Upper lobe of right lung (tissue), 1 donor: ENCODE results near the gene KRTAP3-2. TPM values are rescaled to one million over a fixed set of nuclear protein-coding genes. Genes with fewer than 3 reads are reported as not detected.

Experiments
- ATAC-seq: fragments of 200-7000 bp; cut with Tn5 transposase; one replicate; pipeline ENCODE4 v1.9.1; 2020; ENCODE audit warnings: mild to moderate bottlenecking, moderate library complexity
- DNase-seq: peaks from one replicate; pipeline ENCODE4 v3.0.0-alpha.2; 2020
- H3K27ac ChIP-seq: fragments of 200-600 bp; one replicate; pipeline ENCODE4 v1.8.0; 2022
- H3K27me3 ChIP-seq: fragments of 200-600 bp; one replicate; pipeline ENCODE4 v1.8.0; 2022; ENCODE audit warnings: mild to moderate bottlenecking
- H3K36me3 ChIP-seq: fragments of 200-600 bp; one replicate; pipeline ENCODE4 v1.8.0; 2022
- H3K4me1 ChIP-seq: fragments of 200-600 bp; one replicate; pipeline ENCODE4 v1.8.0; 2022
- H3K4me3 ChIP-seq: fragments of 200-600 bp; one replicate; pipeline ENCODE4 v1.8.0; 2022; ENCODE audit warnings: mild to moderate bottlenecking
- H3K9me3 ChIP-seq: fragments of 200-600 bp; one replicate; pipeline ENCODE4 v1.8.0; 2022
- CTCF ChIP-seq: fragments of 200-600 bp; IDR thresholded peaks from one replicate; pipeline ENCODE4 v1.8.0; 2022; ENCODE audit warnings: antibody characterized with exemption
- intact Hi-C: fragments of 100-400 bp; cut with DNase I; formaldehyde crosslinking; loops from one replicate; pipeline ENCODE4 v1.11.0; 2022
- total RNA-seq: library from RNA; stranded (reverse); fragmentation: NEBNext Ultra II Directional; extraction: Animal tissue kit (Norgen Biotek cat#: 25700); gene quantifications from one replicate; pipeline ENCODE4 v1.2.1, GENCODE V29; 2021
- donor health status: DM: no; HTN: yes; CAD: no; lungs with severe emphysema.

The KRTAP3-2 gene
- total RNA-seq, 1 donor from 2014 or later: not detected

- Histone ChIP-seq H3K27me3 (peaks cover 19% of the 10 kb centered on the region), H3K4me3 (no peak overlapping the region), H3K36me3 (no peaks in the 10 kb centered on the region), H3K9me3 (no peaks in the 10 kb centered on the region), H3K4me1 (no peaks in the 10 kb centered on the region), H3K27ac (no peak overlapping the region)
- ATAC-seq (no peak), DNase-seq (no peak)
- no peak for TF ChIP-seq CTCF
- intact Hi-C loops: no loop called here
Measured at GRCh38 chr17:40951011-40951622, 48.6 kb downstream of the KRTAP3-2 start.

DNA sequence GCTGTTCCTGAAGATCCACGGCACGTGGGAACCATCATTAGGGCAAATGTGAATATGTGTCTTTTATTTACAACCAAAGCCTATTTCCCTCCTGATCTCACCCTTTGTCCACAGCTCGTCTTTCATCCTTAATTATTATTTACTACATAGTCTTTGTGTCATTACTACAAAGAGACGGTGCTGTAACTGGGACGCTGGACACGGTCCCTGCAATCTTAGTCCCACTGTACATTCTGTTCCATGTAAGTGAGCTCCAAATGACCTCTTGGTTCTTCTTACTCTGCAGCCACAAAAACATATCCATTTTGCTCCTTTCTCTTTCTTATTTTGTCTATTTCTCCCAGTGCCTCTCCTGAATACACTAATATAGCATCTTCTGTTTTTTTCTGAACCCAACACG, 49.5 kb downstream of the KRTAP3-2 start:
- H3K36me3 ChIP-seq: no peaks in the 10 kb centered on the region
- no peak for ATAC-seq
- no peak for TF ChIP-seq CTCF
- H3K9me3 ChIP-seq: no peaks in the 10 kb centered on the region
- no peaks in the 10 kb centered on the region for H3K4me1 ChIP-seq
- peaks cover 19% of the 10 kb centered on the region for H3K27me3 ChIP-seq
- H3K27ac ChIP-seq: no peak overlapping the region
- H3K4me3 ChIP-seq: no peak overlapping the region
- intact Hi-C loops: no loop called here
- DNase-seq: no peak

DNA sequence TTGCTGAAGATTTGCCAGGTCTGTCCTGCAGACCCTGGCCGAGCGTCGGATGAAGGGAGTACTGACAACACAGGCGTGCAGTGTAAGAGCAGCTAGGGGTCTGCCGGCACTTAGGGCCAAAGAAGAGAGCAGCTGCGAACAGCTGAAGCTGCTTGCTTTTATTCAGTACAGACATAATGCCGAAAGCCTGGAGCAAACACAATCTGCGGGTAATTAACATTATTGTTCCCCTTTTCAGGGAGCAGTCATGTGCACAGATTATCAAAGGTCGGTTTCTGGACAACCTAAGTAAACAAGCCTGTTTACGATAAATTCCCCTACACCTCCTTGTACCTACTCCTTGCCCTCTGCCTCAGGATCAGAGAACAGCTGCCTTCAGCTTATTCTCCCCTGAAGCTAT, 50.3 kb downstream of the KRTAP3-2 start:
- intact Hi-C loops: no loop called here

More for the DNA sequence above, 50.3 kb downstream of the KRTAP3-2 start:
- no peak for TF ChIP-seq CTCF
- Histone ChIP-seq H3K27ac (no peak overlapping the region), H3K36me3 (no peaks in the 10 kb centered on the region), H3K27me3 (peaks cover 19% of the 10 kb centered on the region), H3K9me3 (no peaks in the 10 kb centered on the region), H3K4me3 (no peak overlapping the region), H3K4me1 (no peaks in the 10 kb centered on the region)
- ATAC-seq (no peak), DNase-seq (no peak)

Other genes starting within 250 kb of the KRTAP3-2 start
- gene KRT25, start 244.6 kb downstream of the KRTAP3-2 start, total RNA-seq: not detected
- gene KRT26, start 227.7 kb downstream of the KRTAP3-2 start, total RNA-seq: not detected
- 0.55 TPM for gene KRT27, start 217.4 kb downstream of the KRTAP3-2 start, total RNA-seq
- gene KRT28, start 199.9 kb downstream of the KRTAP3-2 start, total RNA-seq: not detected
- gene KRT10, start 177.3 kb downstream of the KRTAP3-2 start, total RNA-seq: 36.8 TPM
- gene KRT12, start 132.7 kb downstream of the KRTAP3-2 start, total RNA-seq: not detected
- not detected for gene KRT20, start 114.7 kb downstream of the KRTAP3-2 start, total RNA-seq
- 1.1 TPM for gene KRT23, start 62.3 kb downstream of the KRTAP3-2 start, total RNA-seq
- 0.35 TPM for gene KRT39, start 33.0 kb downstream of the KRTAP3-2 start, total RNA-seq
- not detected for gene KRT40, start 15.6 kb downstream of the KRTAP3-2 start, total RNA-seq
- gene KRTAP3-3, start 5.7 kb downstream of the KRTAP3-2 start, total RNA-seq: not detected
- not detected for gene KRTAP3-1, start 9.2 kb upstream of the KRTAP3-2 start, total RNA-seq
- gene KRTAP1-5, start 27.3 kb upstream of the KRTAP3-2 start, total RNA-seq: not detected
- not detected for gene KRTAP1-4, start 30.3 kb upstream of the KRTAP3-2 start, total RNA-seq
- gene KRTAP1-3, start 35.0 kb upstream of the KRTAP3-2 start, total RNA-seq: not detected
- gene KRTAP1-1, start 41.5 kb upstream of the KRTAP3-2 start, total RNA-seq: not detected
- gene KRTAP2-1, start 47.4 kb upstream of the KRTAP3-2 start, total RNA-seq: not detected
- gene KRTAP2-2, start 55.3 kb upstream of the KRTAP3-2 start, total RNA-seq: not detected
- not detected for gene KRTAP2-3, start 60.2 kb upstream of the KRTAP3-2 start, total RNA-seq
- gene KRTAP2-4, start 66.0 kb upstream of the KRTAP3-2 start, total RNA-seq: not detected
- gene KRTAP4-7, start 84.2 kb upstream of the KRTAP3-2 start, total RNA-seq: not detected
- gene KRTAP4-8, start 98.2 kb upstream of the KRTAP3-2 start, total RNA-seq: not detected
- gene KRTAP4-16, start 102.3 kb upstream of the KRTAP3-2 start, total RNA-seq: not detected
- not detected for gene KRTAP4-9, start 105.5 kb upstream of the KRTAP3-2 start, total RNA-seq
- not detected for gene KRTAP4-11, start 118.5 kb upstream of the KRTAP3-2 start, total RNA-seq
- gene KRTAP4-12, start 124.3 kb upstream of the KRTAP3-2 start, total RNA-seq: not detected
- gene KRTAP4-6, start 140.6 kb upstream of the KRTAP3-2 start, total RNA-seq: not detected
- gene KRTAP4-5, start 149.9 kb upstream of the KRTAP3-2 start, total RNA-seq: not detected
- not detected for gene KRTAP4-4, start 160.8 kb upstream of the KRTAP3-2 start, total RNA-seq
- gene KRTAP4-3, start 168.3 kb upstream of the KRTAP3-2 start, total RNA-seq: not detected
- not detected for gene KRTAP4-2, start 178.3 kb upstream of the KRTAP3-2 start, total RNA-seq
- gene KRTAP4-1, start 185.0 kb upstream of the KRTAP3-2 start, total RNA-seq: not detected
- not detected for gene KRTAP9-1, start 190.0 kb upstream of the KRTAP3-2 start, total RNA-seq
- gene KRTAP9-2, start 226.7 kb upstream of the KRTAP3-2 start, total RNA-seq: not detected
- gene KRTAP9-3, start 232.5 kb upstream of the KRTAP3-2 start, total RNA-seq: not detected
- not detected for gene KRTAP9-8, start 238.1 kb upstream of the KRTAP3-2 start, total RNA-seq
- not detected for gene KRTAP9-4, start 249.8 kb upstream of the KRTAP3-2 start, total RNA-seq